Stomach (tissue), 4 donors: ENCODE data around the gene PSMB11.

Experiments
- CTCF ChIP-seq, 7 experiments: fragments of 450-650 bp in 4 of 7; fragments of 200-600 bp in 3 of 7; sonication (generic) in 3 of 7; IDR thresholded peaks; one replicate each; pipeline ENCODE4 v1.5.1; 2016 to 2019; ENCODE audit warnings: antibody characterized with exemption in 7 of 7, control low read depth in 2 of 7, mild to moderate bottlenecking in 1 of 7
- EP300 ChIP-seq: sonication (generic); formaldehyde crosslinking; IDR thresholded peaks from one replicate; pipeline ENCODE4 v1.6.1; 2017; ENCODE audit warnings: antibody characterized with exemption
- POLR2A ChIP-seq, 4 donors: fragments of 450-650 bp; IDR thresholded peaks; one replicate each; pipeline ENCODE4 v1.6.1; 2016; ENCODE audit warnings: antibody characterized with exemption in 4 of 4, control low read depth in 2 of 4, mild to moderate bottlenecking in 1 of 4, moderate library complexity in 1 of 4
- POLR2AphosphoS5 ChIP-seq, 3 donors: sonication (generic); formaldehyde crosslinking; IDR thresholded peaks; one replicate each; pipeline ENCODE4 v1.6.1; 2016; ENCODE audit warnings: antibody characterized with exemption in 3 of 3

GRCh38 chr14:23013054-23013748 lies 28.8 kb upstream of the PSMB11 start:
- TF ChIP-seq POLR2A (IDR thresholded peaks at IDR 0.05) (no peak), CTCF (IDR thresholded peaks at IDR 0.05) (no peak), EP300 (no peak), POLR2AphosphoS5 (IDR thresholded peaks at IDR 0.05) (no peak)
